PC-9 (cell line): ENCODE data around the gene CCDC3. TPM values are rescaled to one million over a fixed set of nuclear protein-coding genes. Genes with fewer than 3 reads are reported as not detected.

Experiments used
- BruUV-seq: library from RNA; stranded (reverse); fragments of 400-500 nt; replicated peaks from 2 replicates; lab custom pipeline; 2021; lab: Mats Ljungman, UMichigan
- CTCF ChIA-PET: fragments of 300-600 bp; sonication (Branson Sonifier 250); formaldehyde crosslinking; loops from one replicate; lab custom pipeline; 2022; ENCODE audit warnings: antibody characterized with exemption; lab: Charles Lee
- POLR2A ChIA-PET: fragments of 300-600 bp; sonication (Branson Sonifier 250); formaldehyde crosslinking; loops from one replicate; lab custom pipeline; 2022; ENCODE audit warnings: antibody characterized with exemption; ENCODE audit not compliant: unreplicated experiment; lab: Charles Lee
- DNase-seq, 2 experiments: peaks; one replicate each; pipeline versions ENCODE4 v3.0.0 to v3.0.0-alpha.2; 2015 to 2022; ENCODE audit warnings: mixed read lengths in 1 of 2
- H2AFZ ChIP-seq: fragments of 200-600 bp; sonication (generic); 2 replicates; pipeline ENCODE4 v1.8.1; 2017; ENCODE audit warnings: antibody characterized with exemption
- H3F3A ChIP-seq: fragments of 200-600 bp; sonication (generic); 2 replicates; pipeline ENCODE4 v1.8.1; 2017; ENCODE audit warnings: antibody characterized with exemption, mild to moderate bottlenecking, low read depth; ENCODE audit not compliant: insufficient read depth
- H3K27ac ChIP-seq: fragments of 200-600 bp; sonication (generic); 2 replicates; pipeline ENCODE4 v1.6.1; 2016; ENCODE audit warnings: mixed run types
- H3K27me3 ChIP-seq: fragments of 200-600 bp; sonication (generic); 2 replicates; pipeline ENCODE4 v1.6.1; 2016; ENCODE audit warnings: low read depth, mixed run types; ENCODE audit not compliant: insufficient read depth
- H3K36me3 ChIP-seq: fragments of 200-600 bp; sonication (generic); 2 replicates; pipeline ENCODE4 v1.6.1; 2016; ENCODE audit warnings: low read depth, mixed run types
- H3K4me1 ChIP-seq: fragments of 200-600 bp; sonication (generic); replicated peaks from 2 replicates; pipeline ENCODE4 v1.6.1; 2016; ENCODE audit warnings: mixed run types; ENCODE audit not compliant: insufficient read depth
- H3K4me2 ChIP-seq: fragments of 200-600 bp; sonication (generic); 2 replicates; pipeline ENCODE4 v1.6.1; 2017; ENCODE audit warnings: mixed run types
- H3K4me3 ChIP-seq: fragments of 200-600 bp; sonication (generic); 2 replicates; pipeline ENCODE4 v1.6.1; 2016; ENCODE audit warnings: mixed run types
- H3K79me2 ChIP-seq: fragments of 200-600 bp; sonication (generic); 2 replicates; pipeline ENCODE4 v1.6.1; 2017; ENCODE audit warnings: low read depth, mixed run types
- H3K9me2 ChIP-seq: fragments of 200-600 bp; sonication (generic); 2 replicates; pipeline ENCODE4 v1.8.1; 2017; ENCODE audit warnings: mild to moderate bottlenecking; ENCODE audit not compliant: insufficient read depth
- H3K9me3 ChIP-seq: fragments of 200-600 bp; sonication (generic); 2 replicates; pipeline ENCODE4 v1.8.1; 2016; ENCODE audit warnings: low read depth; ENCODE audit not compliant: insufficient read depth
- H4K20me1 ChIP-seq: fragments of 200-600 bp; sonication (generic); 2 replicates; pipeline ENCODE4 v1.8.1; 2017; ENCODE audit not compliant: insufficient read depth
- CTCF ChIP-seq: fragments of 200-600 bp; sonication (generic); conservative IDR thresholded peaks from 2 replicates; pipeline ENCODE4 v1.6.1; 2017; ENCODE audit warnings: mixed run types, antibody characterized with exemption, mild to moderate bottlenecking, moderate library complexity
- EZH2 ChIP-seq: fragments of 200-600 bp; sonication (generic); IDR thresholded peaks from 2 replicates; pipeline ENCODE4 v1.8.0; 2017; ENCODE audit warnings: antibody characterized with exemption, low read depth
- intact Hi-C: fragments of 100-400 bp; cut with micrococcal nuclease; formaldehyde crosslinking; loops from one replicate; pipeline ENCODE4 v1.10.0; 2022; ENCODE audit not compliant: unreplicated experiment
- total RNA-seq: library from RNA; stranded (reverse); gene quantifications from 2 replicates; pipeline ENCODE4 v1.2.3, GENCODE V29; 2021

CCDC3 gene
- total RNA-seq, 1 experiment from 2014 or later: not detected

- H3K4me2 ChIP-seq: no peak overlapping the region
- H3F3A ChIP-seq: no peaks in the 10 kb centered on the region
- H3K9me3 ChIP-seq: no peaks in the 10 kb centered on the region
- TF ChIP-seq CTCF: no peak
- no peak for TF ChIP-seq EZH2
- intact Hi-C loops: no loop called here
- peaks cover 12% of the 10 kb centered on the region for H3K27me3 ChIP-seq
- CTCF ChIA-PET: no interaction called here
- no peaks in the 10 kb centered on the region for H3K79me2 ChIP-seq
- no peak for DNase-seq
- no peak overlapping the region for H2AFZ ChIP-seq
- BruUV-seq: no TSS peak
- H3K36me3 ChIP-seq: no peaks in the 10 kb centered on the region
- H3K4me3 ChIP-seq: no peak overlapping the region
- H4K20me1 ChIP-seq: no peaks in the 10 kb centered on the region
- no peaks in the 10 kb centered on the region for H3K9me2 ChIP-seq
- no peak overlapping the region for H3K27ac ChIP-seq
- no peaks in the 10 kb centered on the region; the same call in 1 of the 2 replicates for H3K4me1 ChIP-seq
- POLR2A ChIA-PET: no interaction called here
Observed at GRCh38 chr10:12980713-12981306, 20.7 kb downstream of the CCDC3 start.

GRCh38 chr10:12980102-12980661 is 21.3 kb downstream of the CCDC3 start:
- Histone ChIP-seq H3K4me2 (no peak overlapping the region), H3K4me3 (no peak overlapping the region), H3K27me3 (peaks cover 12% of the 10 kb centered on the region), H3K9me2 (no peaks in the 10 kb centered on the region), H4K20me1 (no peaks in the 10 kb centered on the region), H3K4me1 (no peaks in the 10 kb centered on the region; the same call in 1 of the 2 replicates), H3K79me2 (no peaks in the 10 kb centered on the region), H3K27ac (no peak overlapping the region), H2AFZ (no peak overlapping the region), H3K36me3 (no peaks in the 10 kb centered on the region), H3K9me3 (no peaks in the 10 kb centered on the region), H3F3A (no peaks in the 10 kb centered on the region)
- TF ChIP-seq CTCF: no peak
- TF ChIP-seq EZH2: no peak
- no TSS peak for BruUV-seq
- ChIA-PET CTCF (no interaction called here), POLR2A (no interaction called here)
- intact Hi-C loops: no loop called here
- DNase-seq: no peak

GRCh38 chr10:12978891-12979290 is 22.6 kb downstream of the CCDC3 start:
- Histone ChIP-seq H3K4me1 (no peaks in the 10 kb centered on the region; the same call in 1 of the 2 replicates), H3K36me3 (no peaks in the 10 kb centered on the region), H3K4me2 (no peak overlapping the region), H3K4me3 (no peak overlapping the region), H3K9me3 (no peaks in the 10 kb centered on the region), H4K20me1 (no peaks in the 10 kb centered on the region), H3K79me2 (no peaks in the 10 kb centered on the region), H3F3A (no peaks in the 10 kb centered on the region), H3K27me3 (peaks cover 12% of the 10 kb centered on the region), H3K9me2 (no peaks in the 10 kb centered on the region), H2AFZ (no peak overlapping the region), H3K27ac (no peak overlapping the region)
- intact Hi-C loops: no loop called here
- POLR2A ChIA-PET: no interaction called here
- TF ChIP-seq EZH2: no peak
- no peak for TF ChIP-seq CTCF
- CTCF ChIA-PET: no interaction called here
- BruUV-seq: no TSS peak
- DNase-seq: no peak
